Neural progenitor cell (in vitro differentiated cells): ENCODE results near the gene GPR31. TPM values are rescaled to one million over a fixed set of nuclear protein-coding genes. Genes with fewer than 3 reads are reported as not detected.

Experiments used
- DNase-seq: peaks from one replicate; pipeline ENCODE4 v3.0.0-alpha.2; 2016; ENCODE audit warnings: low spot score
- H2AFZ ChIP-seq: fragments of 200-600 bp; sonication (generic); replicated peaks from 2 replicates; pipeline ENCODE4 v1.6.1; 2016; ENCODE audit warnings: antibody characterized with exemption
- H3F3A ChIP-seq: fragments of 200-600 bp; sonication (generic); 2 replicates; pipeline ENCODE4 v1.6.1; 2016; ENCODE audit warnings: antibody characterized with exemption, low read depth
- H3K27ac ChIP-seq: fragments of 200-600 bp; sonication (generic); 2 replicates; pipeline ENCODE4 v1.5.1; 2016; ENCODE audit warnings: mild to moderate bottlenecking
- H3K27me3 ChIP-seq: fragments of 200-600 bp; sonication (generic); 2 replicates; pipeline ENCODE4 v1.6.1; 2016; ENCODE audit warnings: mild to moderate bottlenecking, moderate library complexity
- H3K36me3 ChIP-seq: fragments of 200-600 bp; sonication (generic); 2 replicates; pipeline ENCODE4 v1.5.1; 2016
- H3K4me1 ChIP-seq: fragments of 200-600 bp; sonication (generic); 2 replicates; pipeline ENCODE4 v1.6.1; 2016; ENCODE audit warnings: mixed run types
- H3K4me2 ChIP-seq: fragments of 200-600 bp; sonication (generic); 2 replicates; pipeline ENCODE4 v1.6.1; 2016
- H3K4me3 ChIP-seq: fragments of 200-600 bp; sonication (generic); 2 replicates; pipeline ENCODE4 v1.5.1; 2016
- H3K79me2 ChIP-seq: fragments of 200-600 bp; sonication (generic); 2 replicates; pipeline ENCODE4 v1.6.1; 2016; ENCODE audit warnings: low read depth
- H3K9ac ChIP-seq: fragments of 200-600 bp; sonication (generic); 2 replicates; pipeline ENCODE4 v1.6.1; 2016
- H3K9me3 ChIP-seq: fragments of 200-600 bp; sonication (generic); 2 replicates; pipeline ENCODE4 v1.5.1; 2016; ENCODE audit warnings: low read depth
- H4K20me1 ChIP-seq: fragments of 200-600 bp; sonication (generic); 2 replicates; pipeline ENCODE4 v1.6.1; 2016; ENCODE audit warnings: low read depth
- H3K27ac Mint-ChIP-seq: 3 replicates; pipeline ENCODE4 v1.8.0; 2021; ENCODE audit warnings: mixed read lengths
- H3K27me3 Mint-ChIP-seq: 2 replicates; pipeline ENCODE4 v1.8.0; 2022; ENCODE audit warnings: low read depth, mild to moderate bottlenecking, inconsistent platforms, moderate library complexity, mixed read lengths; ENCODE audit not compliant: insufficient read depth
- H3K36me3 Mint-ChIP-seq: 3 replicates; pipeline ENCODE4 v1.8.0; 2021; ENCODE audit warnings: mixed read lengths
- H3K4me1 Mint-ChIP-seq: 3 replicates; pipeline ENCODE4 v1.8.0; 2021; ENCODE audit warnings: mixed read lengths
- H3K4me3 Mint-ChIP-seq: 3 replicates; pipeline ENCODE4 v1.8.0; 2021; ENCODE audit warnings: mild to moderate bottlenecking, moderate library complexity, mixed read lengths
- H3K9me3 Mint-ChIP-seq: 3 replicates; pipeline ENCODE4 v1.8.0; 2020; ENCODE audit warnings: mixed read lengths
- CTCF ChIP-seq: fragments of 200-600 bp; sonication (generic); IDR thresholded peaks from 2 replicates; pipeline ENCODE4 v1.5.1; 2017; ENCODE audit warnings: antibody characterized with exemption, mild to moderate bottlenecking
- EZH2 ChIP-seq: fragments of 200-600 bp; sonication (generic); IDR thresholded peaks from 2 replicates; pipeline ENCODE4 v1.6.1; 2017; ENCODE audit warnings: antibody characterized with exemption, mild to moderate bottlenecking, moderate library complexity
- EZH2phosphoT487 ChIP-seq: fragments of 200-600 bp; sonication (generic); IDR thresholded peaks from 2 replicates; pipeline ENCODE4 v1.6.1; 2017; ENCODE audit warnings: antibody characterized with exemption
- total RNA-seq: library from RNA; depleted of rRNA; stranded (reverse); fragments of >200 nt; gene quantifications from 2 replicates; pipeline ENCODE4 v1.2.3, GENCODE V29; 2015; ENCODE audit warnings: low replicate concordance

GPR31 gene
- total RNA-seq, 1 donor from 2014 or later, result not detected

GRCh38 chr6:167130712-167131684, 26.8 kb downstream of the GPR31 start:
- Histone ChIP-seq H3K27me3 (no peaks in the 10 kb centered on the region), H4K20me1 (no peaks in the 10 kb centered on the region), H3K4me2 (no peak overlapping the region), H3K9ac (no peak overlapping the region), H3K27ac (no peak overlapping the region), H2AFZ (no peak overlapping the region), H3F3A (no peaks in the 10 kb centered on the region), H3K79me2 (no peaks in the 10 kb centered on the region), H3K4me3 (no peak overlapping the region), H3K9me3 (no peaks in the 10 kb centered on the region), H3K36me3 (no peaks in the 10 kb centered on the region), H3K4me1 (no peaks in the 10 kb centered on the region)
- no peak overlapping the region for H3K27ac Mint-ChIP-seq
- no peak for DNase-seq
- H3K4me1 Mint-ChIP-seq, result peaks cover 3% of the 10 kb centered on the region
- peaks cover 7% of the 10 kb centered on the region for H3K27me3 Mint-ChIP-seq
- H3K36me3 Mint-ChIP-seq, result no peaks in the 10 kb centered on the region
- TF ChIP-seq EZH2phosphoT487 (no peak), EZH2 (no peak), CTCF (no peak)
- no peaks in the 10 kb centered on the region for H3K9me3 Mint-ChIP-seq
- no peak overlapping the region for H3K4me3 Mint-ChIP-seq

- H3K4me3 ChIP-seq, result no peak overlapping the region
- no peaks in the 10 kb centered on the region for H3F3A ChIP-seq
- TF ChIP-seq EZH2phosphoT487, result no peak
- TF ChIP-seq CTCF, result no peak
- no peak for TF ChIP-seq EZH2
These were observed 27.6 kb downstream of the GPR31 start for GRCh38 chr6:167130008-167130677.

GRCh38 chr6:167129562-167129961, 28.2 kb downstream of the GPR31 start:
- Histone ChIP-seq H3K79me2 (no peaks in the 10 kb centered on the region), H3K27me3 (no peaks in the 10 kb centered on the region), H3K9ac (no peak overlapping the region), H3K4me3 (no peak overlapping the region), H3K27ac (no peak overlapping the region), H2AFZ (no peak overlapping the region), H3F3A (no peaks in the 10 kb centered on the region), H3K4me1 (no peaks in the 10 kb centered on the region), H3K4me2 (no peak overlapping the region), H3K9me3 (no peaks in the 10 kb centered on the region), H4K20me1 (no peaks in the 10 kb centered on the region), H3K36me3 (no peaks in the 10 kb centered on the region)
- H3K27me3 Mint-ChIP-seq, result peaks cover 5% of the 10 kb centered on the region
- H3K9me3 Mint-ChIP-seq, result no peaks in the 10 kb centered on the region
- H3K27ac Mint-ChIP-seq, result no peak overlapping the region
- no peaks in the 10 kb centered on the region for H3K36me3 Mint-ChIP-seq
- H3K4me3 Mint-ChIP-seq, result no peak overlapping the region
- no peak for DNase-seq
- no peak for TF ChIP-seq CTCF
- TF ChIP-seq EZH2phosphoT487, result no peak
- peaks cover 3% of the 10 kb centered on the region for H3K4me1 Mint-ChIP-seq

More at GRCh38 chr6:167130008-167130677, 27.6 kb downstream of the GPR31 start:
- no peaks in the 10 kb centered on the region for H3K9me3 Mint-ChIP-seq
- H3K4me2 ChIP-seq, result no peak overlapping the region
- H3K27me3 ChIP-seq, result no peaks in the 10 kb centered on the region
- H3K4me1 ChIP-seq, result no peaks in the 10 kb centered on the region
- H3K79me2 ChIP-seq, result no peaks in the 10 kb centered on the region
- peaks cover 5% of the 10 kb centered on the region for H3K27me3 Mint-ChIP-seq
- H3K4me3 Mint-ChIP-seq, result no peak overlapping the region
- H4K20me1 ChIP-seq, result no peaks in the 10 kb centered on the region
- DNase-seq, result no peak
- no peak overlapping the region for H3K27ac ChIP-seq
- H3K36me3 ChIP-seq, result no peaks in the 10 kb centered on the region
- no peaks in the 10 kb centered on the region for H3K36me3 Mint-ChIP-seq
- no peak overlapping the region for H2AFZ ChIP-seq
- H3K27ac Mint-ChIP-seq, result no peak overlapping the region
- peaks cover 3% of the 10 kb centered on the region for H3K4me1 Mint-ChIP-seq
- H3K9me3 ChIP-seq, result no peaks in the 10 kb centered on the region
- H3K9ac ChIP-seq, result no peak overlapping the region
